Hepatic stellate cell (primary cell): ENCODE results near the gene SLX4.

ENCODE experiments used
- DNase-seq: peaks from one replicate; pipeline ENCODE4 v3.0.0; 2011; ENCODE audit warnings: low spot score

Gene SLX4

GRCh38 chr16:3548859-3549258, 62.5 kb downstream of the SLX4 start:
- no peak for DNase-seq

GRCh38 chr16:3548445-3548844, 63.0 kb downstream of the SLX4 start:
- DNase-seq, result no peak

GRCh38 chr16:3546986-3547682, 64.3 kb downstream of the SLX4 start:
- no peak for DNase-seq

- no peak for DNase-seq
These were observed 68.6 kb downstream of the SLX4 start for GRCh38 chr16:3542601-3543373.

- DNase-seq, result no peak
These were observed 69.8 kb downstream of the SLX4 start for GRCh38 chr16:3541527-3542155.

GRCh38 chr16:3538222-3538621, 73.2 kb downstream of the SLX4 start:
- DNase-seq, result no peak

GRCh38 chr16:3536851-3537250, 74.6 kb downstream of the SLX4 start:
- DNase-seq, result no peak

GRCh38 chr16:3536271-3536731, 75.1 kb downstream of the SLX4 start:
- DNase-seq, result no peak

GRCh38 chr16:3534126-3534525, 77.3 kb downstream of the SLX4 start:
- DNase-seq, result no peak

- no peak for DNase-seq
These were observed 78.7 kb downstream of the SLX4 start for GRCh38 chr16:3532741-3533140.
